Raji (cell line): ENCODE measurements around the gene ODF4.

ENCODE experiments used
- POLR2A ChIP-seq: IDR thresholded peaks from 2 replicates; pipeline ENCODE4 v1.6.1; 2011; ENCODE audit warnings: low read depth, low read length, control low read depth; ENCODE audit not compliant: insufficient read depth

ODF4 gene

GRCh38 chr17:8350339-8350738 is 10.7 kb downstream of the ODF4 start:
- no peak for TF ChIP-seq POLR2A

- no peak for TF ChIP-seq POLR2A
These were observed 14.1 kb downstream of the ODF4 start for GRCh38 chr17:8353736-8354135.

- no peak for TF ChIP-seq POLR2A
These were observed 14.6 kb downstream of the ODF4 start for GRCh38 chr17:8354236-8354635.

GRCh38 chr17:8357910-8358309 is 18.3 kb downstream of the ODF4 start:
- TF ChIP-seq POLR2A, result no peak

GRCh38 chr17:8359769-8360168 is 20.1 kb downstream of the ODF4 start:
- TF ChIP-seq POLR2A, result no peak

- no peak for TF ChIP-seq POLR2A
These were observed 20.6 kb downstream of the ODF4 start for GRCh38 chr17:8360260-8360659.

- no peak for TF ChIP-seq POLR2A
These were observed 21.1 kb downstream of the ODF4 start for GRCh38 chr17:8360751-8361150.

- TF ChIP-seq POLR2A, result no peak
These were observed 23.2 kb downstream of the ODF4 start for GRCh38 chr17:8362651-8363332.

- no peak for TF ChIP-seq POLR2A
These were observed 25.5 kb downstream of the ODF4 start for GRCh38 chr17:8365143-8365542.

- TF ChIP-seq POLR2A, result no peak
These were observed 26.6 kb downstream of the ODF4 start for GRCh38 chr17:8366231-8366630.

GRCh38 chr17:8368193-8368592 is 28.6 kb downstream of the ODF4 start:
- TF ChIP-seq POLR2A, result no peak

- no peak for TF ChIP-seq POLR2A
These were observed 30.3 kb downstream of the ODF4 start for GRCh38 chr17:8369944-8370343.

GRCh38 chr17:8371786-8372185 is 32.1 kb downstream of the ODF4 start:
- TF ChIP-seq POLR2A, result no peak

GRCh38 chr17:8372422-8372821 is 32.8 kb downstream of the ODF4 start:
- TF ChIP-seq POLR2A, result no peak

GRCh38 chr17:8375738-8376259 is 36.2 kb downstream of the ODF4 start:
- TF ChIP-seq POLR2A, result no peak

GRCh38 chr17:8376271-8377067 is 36.8 kb downstream of the ODF4 start, which contains the start of gene KRABD2:
KRABD2 (minus strand) TSS chr17:8376704.
- TF ChIP-seq POLR2A, result peak; percentile 63
